ENCODE measurements around the gene PRSS36.

- TF ChIP-seq, protein P1, sequence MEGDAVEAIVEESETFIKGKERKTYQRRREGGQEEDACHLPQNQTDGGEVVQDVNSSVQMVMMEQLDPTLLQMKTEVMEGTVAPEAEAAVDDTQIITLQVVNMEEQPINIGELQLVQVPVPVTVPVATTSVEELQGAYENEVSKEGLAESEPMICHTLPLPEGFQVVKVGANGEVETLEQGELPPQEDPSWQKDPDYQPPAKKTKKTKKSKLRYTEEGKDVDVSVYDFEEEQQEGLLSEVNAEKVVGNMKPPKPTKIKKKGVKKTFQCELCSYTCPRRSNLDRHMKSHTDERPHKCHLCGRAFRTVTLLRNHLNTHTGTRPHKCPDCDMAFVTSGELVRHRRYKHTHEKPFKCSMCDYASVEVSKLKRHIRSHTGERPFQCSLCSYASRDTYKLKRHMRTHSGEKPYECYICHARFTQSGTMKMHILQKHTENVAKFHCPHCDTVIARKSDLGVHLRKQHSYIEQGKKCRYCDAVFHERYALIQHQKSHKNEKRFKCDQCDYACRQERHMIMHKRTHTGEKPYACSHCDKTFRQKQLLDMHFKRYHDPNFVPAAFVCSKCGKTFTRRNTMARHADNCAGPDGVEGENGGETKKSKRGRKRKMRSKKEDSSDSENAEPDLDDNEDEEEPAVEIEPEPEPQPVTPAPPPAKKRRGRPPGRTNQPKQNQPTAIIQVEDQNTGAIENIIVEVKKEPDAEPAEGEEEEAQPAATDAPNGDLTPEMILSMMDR (IDR thresholded peaks at IDR 0.05), result no peak
- TF ChIP-seq ATF3 (CRISPR knock-in tag; conservative IDR thresholded peaks at IDR 0.05), result no peak
- no peak for TF ChIP-seq ZNF121 (CRISPR knock-in tag; IDR thresholded peaks at IDR 0.05)
- no peak for TF ChIP-seq TEAD4 (CRISPR knock-in tag; IDR thresholded peaks at IDR 0.05)
- TF ChIP-seq E2F4 (CRISPR knock-in tag; IDR thresholded peaks at IDR 0.05; ENCODE audit: borderline replicate concordance, low read depth), result no peak
- TF ChIP-seq ZBTB21 (CRISPR knock-in tag; IDR thresholded peaks at IDR 0.05; ENCODE audit: borderline replicate concordance), result no peak
- no peak for TF ChIP-seq FOXP1 (CRISPR knock-in tag; IDR thresholded peaks at IDR 0.05; ENCODE audit: borderline replicate concordance)
- no peak for TF ChIP-seq ZNF232 (CRISPR knock-in tag; IDR thresholded peaks at IDR 0.05)
These were observed 43.2 kb upstream of the PRSS36 start for GRCh38 chr16:31192856-31193642.
